Measurements from ENCODE around the gene HMGB4. TPM values are rescaled to one million over a fixed set of nuclear protein-coding genes. Genes with fewer than 3 reads are reported as not detected.

HMGB4 gene
- total and polyA plus RNA-seq, 2 of the 4 experiments (the other 2 are of a cell fraction) = not detected

- intact Hi-C loops (cut with micrococcal nuclease) = no loop called here
- CTCF ChIA-PET = no interaction called here
- BruUV-seq (replicated peaks) = no TSS peak
These were observed 19.7 kb upstream of the HMGB4 start for GRCh38 chr1:33844166-33844565.

More at GRCh38 chr1:33844166-33844565, 19.7 kb upstream of the HMGB4 start:
- WGBS, 2 experiments (ENCODE audit: extremely low coverage in 2 of 2, insufficient read length in 1 of 2) = 48% methylated on average over 2 of the region's 5 CpGs; no CpG with 5 or more reads in 1 of the 2 experiments
- no peaks in the 10 kb centered on the region for H3K4me1 ChIP-seq (ENCODE audit: control insufficient read depth, insufficient read depth, low read length)
- H2BK5ac ChIP-seq (ENCODE audit: low read depth, low read length, poor library complexity, severe bottlenecking) = no peak overlapping the region
- H4K8ac ChIP-seq (ENCODE audit: low read depth in 2 of 2, low read length in 2 of 2) = no peak overlapping the region
- TF ChIP-seq CHD1 (IDR thresholded peaks at IDR 0.05; ENCODE audit: low read depth, low read length) (no peak), MXI1 (IDR thresholded peaks at IDR 0.05; ENCODE audit: borderline replicate concordance, low read depth, low read length) (no peak), NFE2L2 (IDR thresholded peaks at IDR 0.05; ENCODE audit: low read depth, low read length) (no peak), POLR2A (IDR thresholded peaks at IDR 0.05; ENCODE audit: low read depth, low read length) (no peak)
- no peak overlapping the region for H2BK20ac ChIP-seq (ENCODE audit: low read depth, low read length)
- H3K27ac ChIP-seq (ENCODE audit: insufficient read depth, low read length) = no peak overlapping the region
- H3K4ac ChIP-seq (ENCODE audit: low read depth, low read length) = no peak overlapping the region
- no peak overlapping the region for H2AFZ ChIP-seq (replicated peaks; ENCODE audit: low read length, poor library complexity)
- H3K4me2 ChIP-seq (ENCODE audit: low read depth, low read length) = no peak overlapping the region
- no peaks in the 10 kb centered on the region for H3K27me3 ChIP-seq (ENCODE audit: control insufficient read depth, insufficient read depth, low read length)
- H4K20me1 ChIP-seq (ENCODE audit: insufficient read depth, low read length) = no peaks in the 10 kb centered on the region
- H3K56ac ChIP-seq (ENCODE audit: extremely low read depth, insufficient read depth, low read length) = no peak overlapping the region
- POLR2A ChIA-PET (ENCODE audit: unreplicated experiment) = no interaction called here
- no peak overlapping the region for H2AK5ac ChIP-seq (ENCODE audit: low read depth, low read length)
- no peaks in the 10 kb centered on the region for H3K36me3 ChIP-seq (ENCODE audit: control insufficient read depth, insufficient read depth, low read length)
- H3K9me3 ChIP-seq (ENCODE audit: control insufficient read depth, insufficient read depth, low read length) = peaks cover 14% of the 10 kb centered on the region
- no peak overlapping the region for H2AK9ac ChIP-seq (replicated peaks; ENCODE audit: low read depth, low read length, poor library complexity)
- DNase-seq (no peak), ATAC-seq (ENCODE audit: low read depth) (no peak)
- H3K79me1 ChIP-seq (ENCODE audit: low read depth in 1 of 2, low read length in 2 of 2) = no peaks in the 10 kb centered on the region
- H3K4me3 ChIP-seq (ENCODE audit: insufficient read depth, low read depth, low read length) = no peak overlapping the region
- dilution Hi-C loops (cut with HindIII; ENCODE audit: low sequenced_read_pairs, unreplicated experiment) (no loop called here), in situ Hi-C loops (cut with MboI; ENCODE audit: low sequenced_read_pairs) (no loop called here)
- no peak overlapping the region for H3K23ac ChIP-seq (ENCODE audit: low read depth, low read length)
- no peak overlapping the region for H4K91ac ChIP-seq (ENCODE audit: insufficient read depth, low read depth, low read length)
- no peak overlapping the region for H3K14ac ChIP-seq (replicated peaks; ENCODE audit: low read depth, low read length)
- H3K18ac ChIP-seq (ENCODE audit: low read depth, low read length) = no peak overlapping the region
- no peaks in the 10 kb centered on the region for H3K9me1 ChIP-seq (ENCODE audit: insufficient read depth, low read length)
- no peak overlapping the region for H2BK120ac ChIP-seq (ENCODE audit: low read depth, low read length)
- no peak overlapping the region for H2BK15ac ChIP-seq (ENCODE audit: low read depth, low read length)
- H4K5ac ChIP-seq (ENCODE audit: low read depth, low read length) = no peak overlapping the region
- no peak overlapping the region for H3K9ac ChIP-seq (ENCODE audit: low read depth, low read length)
